Common myeloid progenitor, CD34-positive (primary cell): ENCODE measurements around the gene COL4A6.

Experiments used
- CTCF ChIA-PET: fragments of 350-600 bp; sonication (Branson Sonifier 250); formaldehyde crosslinking; loops from one replicate; lab custom pipeline; 2021; ENCODE audit warnings: antibody characterized with exemption; lab: Charles Lee
- POLR2A ChIA-PET: fragments of 350-600 bp; sonication (Branson Sonifier 250); formaldehyde crosslinking; loops from one replicate; lab custom pipeline; 2021; ENCODE audit warnings: antibody characterized with exemption; lab: Charles Lee
- DNase-seq, 3 donors: peaks; one replicate each; pipeline versions ENCODE4 v3.0.0 to v3.0.0-alpha.2; 2013
- H3K27ac ChIP-seq, 2 experiments: 1 replicate in 1 of 2; 2 replicates in 1 of 2; pipeline ENCODE4 v1.7.0; 2013; ENCODE audit warnings: inconsistent platforms in 2 of 2, low read length in 2 of 2, mild to moderate bottlenecking in 2 of 2, low read depth in 1 of 2, moderate library complexity in 1 of 2; ENCODE audit not compliant: severe bottlenecking in 2 of 2, insufficient read depth in 1 of 2, poor library complexity in 1 of 2
- H3K27me3 ChIP-seq, 5 experiments: replicated peaks in 2 of 5; 1 replicate in 3 of 5; 2 replicates in 2 of 5; pipeline versions ENCODE4 v1.6.1 to v1.7.0; 2013; ENCODE audit warnings: low read length in 4 of 5, mild to moderate bottlenecking in 2 of 5, moderate library complexity in 2 of 5, inconsistent platforms in 1 of 5; ENCODE audit not compliant: insufficient read depth in 5 of 5, control insufficient read depth in 4 of 5
- H3K36me3 ChIP-seq, 4 experiments: 1 replicate in 2 of 4; 2 replicates in 2 of 4; pipeline versions ENCODE4 v1.6.1 to v1.7.0; 2013; ENCODE audit warnings: low read length in 3 of 4, control low read depth in 1 of 4, mild to moderate bottlenecking in 1 of 4; ENCODE audit not compliant: control insufficient read depth in 4 of 4, insufficient read depth in 4 of 4
- H3K4me1 ChIP-seq, 4 experiments: 1 replicate in 3 of 4; 2 replicates in 1 of 4; pipeline versions ENCODE4 v1.6.1 to v1.7.1; 2013; ENCODE audit warnings: low read length in 3 of 4, mild to moderate bottlenecking in 3 of 4, control low read depth in 1 of 4, inconsistent platforms in 1 of 4, moderate library complexity in 1 of 4; ENCODE audit not compliant: control insufficient read depth in 4 of 4, insufficient read depth in 4 of 4; ENCODE audit errors: control extremely low read depth in 1 of 4
- H3K4me3 ChIP-seq, 7 experiments: 1 replicate in 4 of 7; 2 replicates in 3 of 7; pipeline versions ENCODE4 v1.5.1 to v1.7.0; 2013; ENCODE audit warnings: mild to moderate bottlenecking in 7 of 7, low read length in 6 of 7, moderate library complexity in 6 of 7, inconsistent platforms in 2 of 7, low read depth in 2 of 7, control low read depth in 1 of 7; ENCODE audit not compliant: insufficient read depth in 4 of 7, control insufficient read depth in 1 of 7; ENCODE audit errors: extremely low read depth in 1 of 7
- H3K9me3 ChIP-seq, 5 experiments: 1 replicate in 4 of 5; 2 replicates in 1 of 5; pipeline versions ENCODE4 v1.6.1 to v1.7.1; 2013; ENCODE audit warnings: low read length in 4 of 5, mild to moderate bottlenecking in 2 of 5, inconsistent platforms in 1 of 5, low read depth in 1 of 5, moderate library complexity in 1 of 5; ENCODE audit not compliant: control insufficient read depth in 4 of 5, insufficient read depth in 2 of 5; ENCODE audit errors: control extremely low read depth in 1 of 5
- WGBS: methylation state at CpG from one replicate; pipeline ENCODE4 v1.1.5; 2013; ENCODE audit not compliant: insufficient coverage; 5-methylcytosine and 5-hydroxymethylcytosine counted together

Gene COL4A6

GRCh38 chrX:108224218-108224617 lies 214.0 kb downstream of the COL4A6 start:
- Histone ChIP-seq H3K4me3 (no peak overlapping the region), H3K36me3 (no peaks in the 10 kb centered on the region), H3K9me3 (no peaks in the 10 kb centered on the region), H3K27me3 (peaks cover 0 to 34% (median 10%) of the 10 kb centered on the region in 5 experiments), H3K27ac (no peak overlapping the region), H3K4me1 (no peaks in the 10 kb centered on the region)
- ChIA-PET POLR2A (no interaction called here), CTCF (interaction anchor here (1.0 to 4.4 kb wide), 6 partner anchors 9 to 127 kb away, joined by 3 to 31 read pairs (median 4); no protein-coding TSS in a partner anchor)
- 78% methylated on average over 2 of the region's 2 CpGs for WGBS
- no peak for DNase-seq

GRCh38 chrX:108223585-108223984 lies 214.6 kb downstream of the COL4A6 start:
- Histone ChIP-seq H3K27me3 (peaks cover 0 to 29% (median 7%) of the 10 kb centered on the region in 5 experiments), H3K4me1 (no peaks in the 10 kb centered on the region), H3K27ac (no peak overlapping the region), H3K4me3 (no peak overlapping the region), H3K9me3 (no peaks in the 10 kb centered on the region), H3K36me3 (no peaks in the 10 kb centered on the region)
- CTCF ChIA-PET, result interaction anchor here (1.0 to 4.4 kb wide), 6 partner anchors 8 to 127 kb away, joined by 3 to 31 read pairs (median 4); no protein-coding TSS in a partner anchor
- DNase-seq, result no peak
- 76% methylated on average over 5 of the region's 5 CpGs for WGBS
- POLR2A ChIA-PET, result no interaction called here

DNA sequence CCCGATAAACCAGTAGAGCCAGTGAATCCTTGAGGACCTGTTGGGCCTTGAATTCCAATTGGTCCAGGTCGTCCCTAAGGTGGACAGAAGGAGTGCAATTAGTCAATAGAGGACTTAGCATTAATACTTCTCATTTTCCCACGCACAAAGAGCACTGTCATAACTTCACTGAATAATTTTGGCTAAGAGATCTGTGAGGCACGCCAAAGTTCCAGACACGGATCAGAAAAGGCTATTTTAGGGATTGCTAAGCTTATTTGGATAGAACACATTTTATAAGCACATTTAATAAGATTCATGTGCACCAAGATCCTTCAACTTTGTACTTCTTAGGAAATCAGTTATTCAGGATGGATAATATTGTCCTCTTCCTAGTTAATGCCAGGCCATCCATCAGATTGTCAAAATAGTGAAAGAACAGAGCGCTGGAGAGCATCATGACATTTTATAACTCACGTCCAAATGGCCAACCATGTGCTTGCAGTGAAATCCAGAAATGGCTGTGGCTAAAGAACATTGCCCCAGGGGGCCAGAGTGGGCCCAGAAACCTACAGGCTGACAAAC lies 216.8 kb downstream of the COL4A6 start:
- POLR2A ChIA-PET, result no interaction called here
- Histone ChIP-seq H3K27me3 (peaks cover 0 to 23% (median 2%) of the 10 kb centered on the region in 5 experiments), H3K27ac (no peak overlapping the region), H3K4me3 (no peak overlapping the region), H3K9me3 (no peaks in the 10 kb centered on the region), H3K36me3 (no peaks in the 10 kb centered on the region), H3K4me1 (no peaks in the 10 kb centered on the region)
- DNase-seq, result no peak
- CTCF ChIA-PET, result interaction anchor here (1.0 kb wide), 1 partner anchor 82 kb away, joined by 3 read pairs; no protein-coding TSS in a partner anchor
- 85% methylated on average over 4 of the region's 7 CpGs for WGBS

DNA sequence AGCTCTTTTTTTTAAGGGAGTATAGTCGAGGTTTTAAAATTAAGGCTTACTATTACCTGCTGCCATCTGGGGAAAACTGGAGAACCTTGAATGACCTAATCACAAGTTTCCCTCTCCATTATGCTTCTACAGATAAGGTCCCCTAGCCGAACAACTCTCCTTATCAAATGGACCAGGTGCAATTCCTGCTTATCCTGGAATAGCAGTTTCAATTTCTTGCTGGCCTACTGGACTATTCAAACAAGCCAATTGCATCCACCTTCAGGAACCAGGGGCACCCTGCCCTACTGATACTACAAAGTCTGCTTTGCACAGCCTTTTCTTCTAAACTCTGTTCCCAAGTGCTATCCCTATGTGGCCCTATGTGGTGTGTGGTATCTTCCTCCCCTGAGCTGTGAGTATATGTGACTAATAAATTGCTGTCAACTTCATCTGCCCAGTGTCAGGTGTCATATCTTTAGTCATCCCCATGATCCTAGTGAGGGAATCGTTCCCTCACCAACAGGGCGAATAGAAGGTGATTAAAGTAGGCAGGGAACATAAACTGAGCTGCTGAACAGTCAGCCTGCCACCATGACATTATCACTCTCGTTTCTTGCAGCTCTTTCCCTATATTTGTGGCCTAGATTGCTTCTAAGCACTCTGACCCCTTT lies 218.1 kb downstream of the COL4A6 start:
- ChIA-PET POLR2A (no interaction called here), CTCF (no interaction called here)
- Histone ChIP-seq H3K9me3 (no peaks in the 10 kb centered on the region), H3K27ac (no peak overlapping the region), H3K27me3 (peaks cover 0 to 18% (median 0%) of the 10 kb centered on the region in 5 experiments), H3K4me3 (no peak overlapping the region), H3K4me1 (no peaks in the 10 kb centered on the region), H3K36me3 (no peaks in the 10 kb centered on the region)
- WGBS, result 83% methylated on average over 4 of the region's 5 CpGs
- DNase-seq, result no peak

- no peak overlapping the region for H3K27ac ChIP-seq
- peaks cover 0 to 9% (median 0%) of the 10 kb centered on the region in 5 experiments for H3K27me3 ChIP-seq
- no peak overlapping the region for H3K4me3 ChIP-seq
- WGBS, result 89% methylated on average over 2 of the region's 3 CpGs
- H3K4me1 ChIP-seq, result no peaks in the 10 kb centered on the region
- no peaks in the 10 kb centered on the region for H3K9me3 ChIP-seq
- DNase-seq, result no peak
- ChIA-PET CTCF (no interaction called here), POLR2A (no interaction called here)
- H3K36me3 ChIP-seq, result no peaks in the 10 kb centered on the region
Measured at GRCh38 chrX:108217876-108218275, 220.3 kb downstream of the COL4A6 start.

DNA sequence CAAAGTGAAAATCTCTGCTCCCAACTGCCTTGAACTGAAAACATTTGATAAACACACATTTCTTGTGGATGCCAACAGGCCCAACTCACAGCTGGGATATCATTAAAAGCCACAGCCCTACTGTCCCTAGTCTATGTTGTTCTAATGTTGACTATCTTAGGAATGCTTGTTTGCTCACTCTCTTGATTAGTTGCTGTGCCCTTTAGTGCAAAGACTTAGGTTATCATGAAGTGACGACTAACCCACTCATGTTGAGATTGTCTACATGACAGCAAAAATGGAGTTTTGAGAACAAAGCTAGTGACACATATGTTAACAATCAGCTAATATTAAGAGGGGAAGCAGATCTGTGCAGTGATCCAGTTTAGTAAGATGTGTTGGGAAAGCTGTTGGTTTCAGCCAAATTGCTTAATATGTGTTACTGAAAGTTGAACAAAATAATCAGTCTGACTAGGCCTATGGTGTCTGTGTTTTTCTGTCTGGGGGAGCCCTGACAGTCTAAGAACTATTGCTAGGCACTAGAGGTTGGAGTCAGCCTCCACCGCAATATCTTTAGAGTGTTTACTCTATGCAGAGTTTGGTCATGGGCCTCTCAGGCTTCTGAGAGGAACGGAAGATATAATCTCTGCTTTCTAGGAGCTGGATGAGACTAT lies 221.2 kb downstream of the COL4A6 start:
- Histone ChIP-seq H3K4me3 (no peak overlapping the region), H3K27me3 (peaks cover 0 to 9% (median 0%) of the 10 kb centered on the region in 5 experiments), H3K27ac (no peak overlapping the region), H3K36me3 (no peaks in the 10 kb centered on the region), H3K9me3 (no peaks in the 10 kb centered on the region), H3K4me1 (no peaks in the 10 kb centered on the region)
- CTCF ChIA-PET, result no interaction called here
- no peak for DNase-seq
- WGBS, result no CpG with 5 or more reads among the region's 3 CpGs
- POLR2A ChIA-PET, result no interaction called here

DNA sequence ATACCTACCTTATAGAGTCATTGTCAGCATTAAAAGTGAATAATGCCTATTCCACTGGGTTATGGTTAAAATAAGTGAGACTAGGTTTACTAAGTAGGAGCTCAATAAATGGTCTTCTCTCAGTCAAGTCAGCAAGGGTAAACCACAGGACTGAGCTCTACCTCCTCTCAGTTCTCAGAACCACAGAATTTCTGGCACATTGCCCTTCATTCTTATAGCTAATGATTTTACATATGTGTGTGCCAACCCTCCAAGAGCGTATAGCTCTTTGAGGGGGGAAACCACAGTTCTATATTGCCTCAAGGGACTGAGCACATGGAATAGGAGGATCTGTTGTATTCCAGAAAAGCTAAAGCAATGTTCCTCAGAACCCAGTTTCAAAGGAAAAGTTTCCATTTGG lies 221.8 kb downstream of the COL4A6 start:
- Histone ChIP-seq H3K27me3 (peaks cover 0 to 9% (median 0%) of the 10 kb centered on the region in 5 experiments), H3K4me3 (no peak overlapping the region), H3K4me1 (no peaks in the 10 kb centered on the region), H3K9me3 (no peaks in the 10 kb centered on the region), H3K27ac (no peak overlapping the region), H3K36me3 (no peaks in the 10 kb centered on the region)
- WGBS, result 100% methylated on average over 1 of the region's 1 CpG
- DNase-seq, result no peak
- ChIA-PET CTCF (interaction anchor here (1.7 kb wide), 1 partner anchor 8 kb away, joined by 4 read pairs; no protein-coding TSS in a partner anchor), POLR2A (no interaction called here)
